SU-DHL-6 (cell line): Measurements from ENCODE around the gene TXNRD2.

Source experiments
- H2AFZ ChIP-seq: fragments of 200-600 bp; sonication (generic); 2 replicates; pipeline ENCODE4 v1.6.1; 2014; ENCODE audit warnings: low read depth, mild to moderate bottlenecking, moderate library complexity, mixed read lengths, antibody characterized with exemption, low read length; ENCODE audit not compliant: severe bottlenecking
- H3F3A ChIP-seq: fragments of 200-600 bp; shearing (Covaris generic); 2 replicates; pipeline ENCODE4 v1.6.0; 2016; ENCODE audit warnings: antibody characterized with exemption, mild to moderate bottlenecking; ENCODE audit not compliant: insufficient read depth
- H3K27ac ChIP-seq: fragments of 200-600 bp; sonication (generic); 2 replicates; pipeline ENCODE4 v1.5.1; 2016; ENCODE audit warnings: low read depth, mild to moderate bottlenecking, low read length, moderate library complexity, mixed read lengths
- H3K27me3 ChIP-seq: fragments of 200-600 bp; sonication (generic), shearing (Covaris generic); 2 replicates; pipeline ENCODE4 v1.6.0; 2014; ENCODE audit warnings: mild to moderate bottlenecking, low read length
- H3K36me3 ChIP-seq: fragments of 200-600 bp; sonication (generic); 2 replicates; pipeline ENCODE4 v1.6.1; 2014; ENCODE audit warnings: mild to moderate bottlenecking, low read length, mixed read lengths
- H3K4me2 ChIP-seq: fragments of 300-600, 200-600 bp; shearing (Covaris generic), sonication (generic); 2 replicates; pipeline ENCODE4 v1.6.0; 2014; ENCODE audit warnings: low read length, low read depth, mild to moderate bottlenecking; ENCODE audit not compliant: poor library complexity, severe bottlenecking
- H3K4me3 ChIP-seq: fragments of 200-600 bp; sonication (generic); 2 replicates; pipeline ENCODE4 v1.5.1; 2014; ENCODE audit warnings: antibody characterized with exemption, low read length, mild to moderate bottlenecking, mixed read lengths; ENCODE audit not compliant: insufficient read depth, poor library complexity, severe bottlenecking
- H3K79me2 ChIP-seq: fragments of 200-600 bp; sonication (generic); 2 replicates; pipeline ENCODE4 v1.6.1; 2014; ENCODE audit warnings: mild to moderate bottlenecking, low read length, moderate library complexity; ENCODE audit not compliant: insufficient read depth
- H3K9ac ChIP-seq: fragments of 200-600 bp; sonication (generic); 2 replicates; pipeline ENCODE4 v1.7.0; 2014; ENCODE audit warnings: mild to moderate bottlenecking, low read length
- H3K9me2 ChIP-seq: fragments of 200-600 bp; sonication (generic); replicated peaks from 2 replicates; pipeline ENCODE4 v1.6.1; 2014; ENCODE audit warnings: low read length; ENCODE audit not compliant: insufficient read depth
- H3K9me3 ChIP-seq: fragments of 200-600 bp; sonication (generic); 2 replicates; pipeline ENCODE4 v1.6.1; 2014; ENCODE audit warnings: low read length, mixed read lengths; ENCODE audit not compliant: insufficient read depth
- H4K20me1 ChIP-seq: fragments of 200-600 bp; sonication (generic); 2 replicates; pipeline ENCODE4 v1.6.1; 2014; ENCODE audit warnings: low read depth, mild to moderate bottlenecking, antibody characterized with exemption, low read length, moderate library complexity, mixed read lengths
- EZH2phosphoT487 ChIP-seq: fragments of 200-600 bp; sonication (generic), shearing (Covaris generic); conservative IDR thresholded peaks from 2 replicates; pipeline ENCODE4 v1.6.1; 2018; ENCODE audit warnings: mild to moderate bottlenecking, antibody characterized with exemption, low read length, moderate library complexity, mixed read lengths
- TF ChIP-seq, protein P1 (sequence below): fragments of 200-600 bp; sonication (generic); IDR thresholded peaks from one replicate; pipeline ENCODE4 v1.5.1; 2017; ENCODE audit warnings: antibody characterized with exemption, mild to moderate bottlenecking, low read length, moderate library complexity; ENCODE audit not compliant: insufficient read depth, poor library complexity, severe bottlenecking

TXNRD2 gene

GRCh38 chr22:19898145-19898544 is 43.5 kb downstream of the TXNRD2 start:
- Histone ChIP-seq H3K9me2 (no peaks in the 10 kb centered on the region), H3K9ac (no peak overlapping the region), H3K4me2 (no peak overlapping the region), H3K36me3 (no peaks in the 10 kb centered on the region), H3K9me3 (no peaks in the 10 kb centered on the region), H3K4me3 (no peak overlapping the region), H3K79me2 (no peaks in the 10 kb centered on the region), H2AFZ (no peak overlapping the region), H3F3A (no peaks in the 10 kb centered on the region), H3K27ac (no peak overlapping the region), H4K20me1 (no peaks in the 10 kb centered on the region), H3K27me3 (no peaks in the 10 kb centered on the region)
- TF ChIP-seq EZH2phosphoT487, result no peak
- TF ChIP-seq, protein P1, sequence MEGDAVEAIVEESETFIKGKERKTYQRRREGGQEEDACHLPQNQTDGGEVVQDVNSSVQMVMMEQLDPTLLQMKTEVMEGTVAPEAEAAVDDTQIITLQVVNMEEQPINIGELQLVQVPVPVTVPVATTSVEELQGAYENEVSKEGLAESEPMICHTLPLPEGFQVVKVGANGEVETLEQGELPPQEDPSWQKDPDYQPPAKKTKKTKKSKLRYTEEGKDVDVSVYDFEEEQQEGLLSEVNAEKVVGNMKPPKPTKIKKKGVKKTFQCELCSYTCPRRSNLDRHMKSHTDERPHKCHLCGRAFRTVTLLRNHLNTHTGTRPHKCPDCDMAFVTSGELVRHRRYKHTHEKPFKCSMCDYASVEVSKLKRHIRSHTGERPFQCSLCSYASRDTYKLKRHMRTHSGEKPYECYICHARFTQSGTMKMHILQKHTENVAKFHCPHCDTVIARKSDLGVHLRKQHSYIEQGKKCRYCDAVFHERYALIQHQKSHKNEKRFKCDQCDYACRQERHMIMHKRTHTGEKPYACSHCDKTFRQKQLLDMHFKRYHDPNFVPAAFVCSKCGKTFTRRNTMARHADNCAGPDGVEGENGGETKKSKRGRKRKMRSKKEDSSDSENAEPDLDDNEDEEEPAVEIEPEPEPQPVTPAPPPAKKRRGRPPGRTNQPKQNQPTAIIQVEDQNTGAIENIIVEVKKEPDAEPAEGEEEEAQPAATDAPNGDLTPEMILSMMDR, result no peak

- H3K79me2 ChIP-seq, result no peaks in the 10 kb centered on the region
- no peaks in the 10 kb centered on the region for H4K20me1 ChIP-seq
- no peak overlapping the region for H3K4me3 ChIP-seq
- TF ChIP-seq, protein P1, result no peak
- no peak overlapping the region for H3K27ac ChIP-seq
- H3K9ac ChIP-seq, result no peak overlapping the region
- H3K4me2 ChIP-seq, result no peak overlapping the region
- no peaks in the 10 kb centered on the region for H3K9me2 ChIP-seq
- no peaks in the 10 kb centered on the region for H3K27me3 ChIP-seq
- H3K36me3 ChIP-seq, result no peaks in the 10 kb centered on the region
- no peaks in the 10 kb centered on the region for H3F3A ChIP-seq
- H2AFZ ChIP-seq, result no peak overlapping the region
- no peaks in the 10 kb centered on the region for H3K9me3 ChIP-seq
Measured at GRCh38 chr22:19897726-19898125, 43.9 kb downstream of the TXNRD2 start.

- H3K9me3 ChIP-seq, result no peaks in the 10 kb centered on the region
- H3F3A ChIP-seq, result 0 out of 2 replicates have a peak, but pooled peaks cover 5% of the 10 kb centered on the region
- H3K79me2 ChIP-seq, result no peaks in the 10 kb centered on the region
- no peaks in the 10 kb centered on the region for H4K20me1 ChIP-seq
- TF ChIP-seq, protein P1, result no peak
- TF ChIP-seq EZH2phosphoT487, result no peak
- no peaks in the 10 kb centered on the region for H3K36me3 ChIP-seq
- H3K4me3 ChIP-seq, result no peak overlapping the region
- no peak overlapping the region for H3K9ac ChIP-seq
- no peak overlapping the region for H2AFZ ChIP-seq
- no peaks in the 10 kb centered on the region for H3K9me2 ChIP-seq
- H3K27me3 ChIP-seq, result no peaks in the 10 kb centered on the region
- H3K27ac ChIP-seq, result no peak overlapping the region
- H3K4me2 ChIP-seq, result no peak overlapping the region
Measured at GRCh38 chr22:19896665-19897355, 44.8 kb downstream of the TXNRD2 start.
